Thyroid gland (tissue), 4 donors: ENCODE measurements around the gene GLB1L.

ENCODE experiments used
- POLR2A ChIP-seq, 2 donors: fragments of 450-650 bp; IDR thresholded peaks; one replicate each; pipeline ENCODE4 v1.6.1; 2017; ENCODE audit warnings: antibody characterized with exemption in 2 of 2, mild to moderate bottlenecking in 2 of 2, moderate library complexity in 1 of 2
- TF ChIP-seq, protein P1 (sequence below), 6 experiments: fragments of 200-600 bp in 3 of 6; fragments of 450-650 bp in 3 of 6; sonication (generic) in 3 of 6; IDR thresholded peaks; one replicate each; pipeline ENCODE4 v1.5.1; 2016 to 2019; ENCODE audit warnings: antibody characterized with exemption in 6 of 6, mild to moderate bottlenecking in 2 of 6, inconsistent platforms in 1 of 6, moderate library complexity in 1 of 6

DNA sequence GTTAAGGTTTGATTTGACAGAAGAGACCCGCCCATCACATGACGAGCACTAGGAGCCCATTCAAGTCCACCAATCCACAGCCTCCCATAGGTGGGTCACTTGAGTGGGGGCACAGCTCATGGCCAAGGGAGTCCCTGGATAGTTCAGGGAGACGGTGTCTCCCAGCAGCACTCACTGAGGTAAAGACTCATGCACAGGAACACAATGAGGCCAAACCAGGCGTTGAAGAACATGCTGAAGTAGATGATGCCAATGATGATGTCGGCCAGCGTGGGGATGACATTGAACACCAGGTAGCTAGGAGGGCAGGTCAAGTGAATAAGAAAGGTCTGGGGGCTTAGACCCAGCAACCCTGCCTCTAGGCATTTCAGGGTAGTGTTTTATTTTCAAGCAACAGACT lies 30.5 kb downstream of the GLB1L start:
- no peak for TF ChIP-seq POLR2A (IDR thresholded peaks at IDR 0.05)
- TF ChIP-seq, protein P1, sequence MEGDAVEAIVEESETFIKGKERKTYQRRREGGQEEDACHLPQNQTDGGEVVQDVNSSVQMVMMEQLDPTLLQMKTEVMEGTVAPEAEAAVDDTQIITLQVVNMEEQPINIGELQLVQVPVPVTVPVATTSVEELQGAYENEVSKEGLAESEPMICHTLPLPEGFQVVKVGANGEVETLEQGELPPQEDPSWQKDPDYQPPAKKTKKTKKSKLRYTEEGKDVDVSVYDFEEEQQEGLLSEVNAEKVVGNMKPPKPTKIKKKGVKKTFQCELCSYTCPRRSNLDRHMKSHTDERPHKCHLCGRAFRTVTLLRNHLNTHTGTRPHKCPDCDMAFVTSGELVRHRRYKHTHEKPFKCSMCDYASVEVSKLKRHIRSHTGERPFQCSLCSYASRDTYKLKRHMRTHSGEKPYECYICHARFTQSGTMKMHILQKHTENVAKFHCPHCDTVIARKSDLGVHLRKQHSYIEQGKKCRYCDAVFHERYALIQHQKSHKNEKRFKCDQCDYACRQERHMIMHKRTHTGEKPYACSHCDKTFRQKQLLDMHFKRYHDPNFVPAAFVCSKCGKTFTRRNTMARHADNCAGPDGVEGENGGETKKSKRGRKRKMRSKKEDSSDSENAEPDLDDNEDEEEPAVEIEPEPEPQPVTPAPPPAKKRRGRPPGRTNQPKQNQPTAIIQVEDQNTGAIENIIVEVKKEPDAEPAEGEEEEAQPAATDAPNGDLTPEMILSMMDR (IDR thresholded peaks at IDR 0.05), result no peak
